Activated CD4-positive, alpha-beta T cell treated with anti-CD3 and anti-CD28 coated beads for 36 hours (primary cell): ENCODE results near the gene SMARCA5. TPM values are rescaled to one million over a fixed set of nuclear protein-coding genes. Genes with fewer than 3 reads are reported as not detected.
"Not testable (repeated sequence)": the region's sequence is repeated elsewhere in the genome, so short reads cannot be mapped to it uniquely, and the experiment has no call there.

ENCODE experiments used
- ATAC-seq: fragments of 200-7000 bp; cut with Tn5 transposase; one replicate; pipeline ENCODE4 v1.10.0; 2021; ENCODE audit warnings: mild to moderate bottlenecking, moderate library complexity
- CTCF ChIA-PET: fragments of 350-600 bp; sonication (Branson Sonifier 250); formaldehyde crosslinking; loops from one replicate; lab custom pipeline; 2021; ENCODE audit warnings: antibody characterized with exemption; lab: Charles Lee
- POLR2A ChIA-PET: fragments of 350-600 bp; sonication (Branson Sonifier 250); formaldehyde crosslinking; loops from one replicate; lab custom pipeline; 2021; ENCODE audit warnings: antibody characterized with exemption, inconsistent platforms; lab: Charles Lee
- DNase-seq: peaks from one replicate; pipeline ENCODE4 v3.0.0-alpha.2; 2020
- H3K27ac Mint-ChIP-seq: one replicate; pipeline ENCODE4 v1.8.0; 2021; ENCODE audit warnings: mixed read lengths
- H3K27me3 Mint-ChIP-seq: one replicate; pipeline ENCODE4 v1.8.0; 2021; ENCODE audit warnings: mixed read lengths
- H3K36me3 Mint-ChIP-seq: one replicate; pipeline ENCODE4 v1.8.0; 2021; ENCODE audit warnings: low read depth, mixed read lengths
- H3K4me1 Mint-ChIP-seq: one replicate; pipeline ENCODE4 v1.8.0; 2021; ENCODE audit warnings: mixed read lengths
- H3K4me3 Mint-ChIP-seq: one replicate; pipeline ENCODE4 v1.8.0; 2021; ENCODE audit warnings: mild to moderate bottlenecking, moderate library complexity, mixed read lengths
- H3K9me3 Mint-ChIP-seq: one replicate; pipeline ENCODE4 v1.8.0; 2021; ENCODE audit warnings: low read depth, mixed read lengths
- intact Hi-C, 2 experiments: fragments of 100-400 bp; cut with DNase I in 1 of 2; cut with micrococcal nuclease in 1 of 2; formaldehyde crosslinking; loops; one replicate each; pipeline versions ENCODE4 v1.14.2 to v1.15.1; 2022 to 2024; cut with DNase I, micrococcal nuclease
- total RNA-seq, 2 experiments: library from RNA; stranded (reverse); gene quantifications; one replicate each; pipeline ENCODE4 v1.2.3, GENCODE V29; 2021

Gene SMARCA5
- total RNA-seq, 2 experiments from 2014 or later, result 66.6 to 69.8 TPM

DNA sequence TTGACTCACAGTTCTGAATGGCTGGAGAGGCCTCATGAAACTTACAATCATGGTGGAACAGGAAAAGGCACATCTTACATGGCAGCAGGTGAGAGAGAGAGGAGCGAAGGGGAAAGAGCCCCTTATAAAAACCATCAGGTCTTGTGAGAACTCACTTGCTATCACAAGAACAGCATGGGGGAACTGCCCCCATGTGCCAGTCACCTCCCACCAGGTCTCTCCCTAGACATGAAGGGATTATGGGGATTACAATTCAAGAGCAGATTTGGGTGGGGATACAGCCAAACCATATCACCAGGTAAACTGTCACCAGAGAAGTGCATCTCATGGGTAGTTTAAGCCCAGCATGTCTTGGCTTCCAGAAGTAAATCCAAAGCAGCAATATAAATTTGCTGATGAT lies 7.5 kb upstream of the SMARCA5 start:
- no peak for ATAC-seq
- no peaks in the 10 kb centered on the region for H3K36me3 Mint-ChIP-seq
- ChIA-PET CTCF (interaction anchor here (0.6 kb wide), 1 partner anchor 384 kb away, joined by 3 read pairs; no protein-coding TSS in a partner anchor), POLR2A (no interaction called here)
- H3K27ac Mint-ChIP-seq, result no peak overlapping the region
- DNase-seq, result no peak
- no peaks in the 10 kb centered on the region for H3K4me1 Mint-ChIP-seq
- intact Hi-C loops, result no loop called here
- H3K9me3 Mint-ChIP-seq, result no peaks in the 10 kb centered on the region
- no peaks in the 10 kb centered on the region for H3K27me3 Mint-ChIP-seq
- no peak overlapping the region for H3K4me3 Mint-ChIP-seq

GRCh38 chr4:143511906-143512305 lies 1.6 kb upstream of the SMARCA5 start:
- POLR2A ChIA-PET, result no interaction called here
- Mint-ChIP-seq H3K4me1 (peaks cover 16% of the 10 kb centered on the region), H3K27ac (no peak overlapping the region), H3K27me3 (no peaks in the 10 kb centered on the region), H3K36me3 (peaks cover 19% of the 10 kb centered on the region), H3K9me3 (no peaks in the 10 kb centered on the region), H3K4me3 (no peak overlapping the region)
- intact Hi-C loops, result loop anchor here in 1 of 2 experiments (2.0 to 10.0 kb wide), 7 partner anchors 47 to 1973 kb away; partner anchors contain the start of genes GAB1, IL15 and SMAD1
- DNase-seq (no peak), ATAC-seq (no peak)
- CTCF ChIA-PET, result interaction anchor here (0.9 kb wide), 1 partner anchor 758 kb away, joined by 3 read pairs; no protein-coding TSS in a partner anchor

- no peaks in the 10 kb centered on the region for H3K27me3 Mint-ChIP-seq
- POLR2A ChIA-PET, result no interaction called here
- no peak for DNase-seq
- intact Hi-C loops, result loop anchor here (1.0 to 10.0 kb wide), 10 partner anchors 46 to 1972 kb away; partner anchors contain the start of genes USP38 (in 2 of the 2), ABCE1 (in 1 of the 2), ANAPC10 (in 1 of the 2) and GAB1 (in 1 of the 2)
- H3K4me3 Mint-ChIP-seq, result peak overlapping the region; percentile 100
- H3K36me3 Mint-ChIP-seq, result peaks cover 26% of the 10 kb centered on the region
- peak overlapping the region; percentile 99 for H3K27ac Mint-ChIP-seq
- ATAC-seq, result peak; percentile 40
- no peaks in the 10 kb centered on the region for H3K9me3 Mint-ChIP-seq
- H3K4me1 Mint-ChIP-seq, result peaks cover 25% of the 10 kb centered on the region
- CTCF ChIA-PET, result interaction anchor here (0.9 to 1.2 kb wide), 2 partner anchors 11 to 759 kb away, joined by 3 to 4 read pairs; no protein-coding TSS in a partner anchor
These were observed 556 bp upstream of the SMARCA5 start for GRCh38 chr4:143512978-143513313.

DNA sequence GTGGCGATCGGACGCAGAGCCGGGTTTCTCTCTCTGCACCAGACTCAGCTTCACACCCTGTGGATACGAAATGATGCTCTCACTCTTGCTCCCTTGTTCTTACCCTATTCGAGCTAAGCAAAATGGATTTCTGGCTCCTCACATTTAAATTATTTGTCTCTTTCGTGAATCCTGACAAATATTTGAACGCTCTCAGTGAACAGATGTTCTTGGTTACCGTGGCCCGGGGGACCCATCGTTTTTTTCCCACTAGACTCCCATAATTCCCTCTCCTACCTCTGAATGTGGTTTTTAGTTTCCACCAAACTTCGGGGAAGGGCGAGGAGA lies 630 bp downstream of the SMARCA5 start:
- DNase-seq (no peak), ATAC-seq (no peak)
- Mint-ChIP-seq H3K9me3 (no peaks in the 10 kb centered on the region), H3K27ac (peak overlapping the region; percentile 99), H3K4me3 (peak overlapping the region; percentile 100), H3K4me1 (peaks cover 34% of the 10 kb centered on the region), H3K27me3 (no peaks in the 10 kb centered on the region), H3K36me3 (peaks cover 31% of the 10 kb centered on the region)
- intact Hi-C loops, result loop anchor here in 1 of 2 experiments (5.0 to 10.0 kb wide), 4 partner anchors 947 to 1971 kb away; partner anchors contain the start of genes IL15 and SMAD1
- ChIA-PET CTCF (interaction anchor here (0.8 to 1.2 kb wide), 2 partner anchors 10 to 1230 kb away, joined by 3 to 4 read pairs; no protein-coding TSS in a partner anchor), POLR2A (no interaction called here)

GRCh38 chr4:143514497-143514896 lies 995 bp downstream of the SMARCA5 start:
- Mint-ChIP-seq H3K4me3 (peak overlapping the region; percentile 100), H3K27ac (peak overlapping the region; percentile 99), H3K27me3 (no peaks in the 10 kb centered on the region), H3K36me3 (peaks cover 34% of the 10 kb centered on the region), H3K4me1 (peaks cover 38% of the 10 kb centered on the region), H3K9me3 (no peaks in the 10 kb centered on the region)
- CTCF ChIA-PET, result interaction anchor here (0.8 kb wide), 1 partner anchor 1231 kb away, joined by 3 read pairs; no protein-coding TSS in a partner anchor
- POLR2A ChIA-PET, result interaction anchor here (0.6 kb wide), 1 partner anchor 1988 kb away, joined by 5 read pairs; no protein-coding TSS in a partner anchor
- peak; percentile 36 for DNase-seq
- intact Hi-C loops, result loop anchor here in 1 of 2 experiments (5.0 to 10.0 kb wide), 4 partner anchors 947 to 1970 kb away; partner anchors contain the start of genes IL15 and SMAD1
- no peak for ATAC-seq

GRCh38 chr4:143514901-143515300 lies 1.4 kb downstream of the SMARCA5 start:
- Mint-ChIP-seq H3K4me1 (peaks cover 42% of the 10 kb centered on the region), H3K36me3 (peaks cover 38% of the 10 kb centered on the region), H3K4me3 (peak overlapping the region; percentile 100), H3K9me3 (no peaks in the 10 kb centered on the region), H3K27me3 (no peaks in the 10 kb centered on the region), H3K27ac (peak overlapping the region; percentile 99)
- CTCF ChIA-PET, result no interaction called here
- POLR2A ChIA-PET, result interaction anchor here (0.6 kb wide), 1 partner anchor 1988 kb away, joined by 5 read pairs; no protein-coding TSS in a partner anchor
- no peak for ATAC-seq
- DNase-seq, result no peak
- intact Hi-C loops, result loop anchor here in 1 of 2 experiments (5.0 to 10.0 kb wide), 4 partner anchors 948 to 1970 kb away; partner anchors contain the start of genes IL15 and SMAD1

GRCh38 chr4:143515905-143516304 lies 2.4 kb downstream of the SMARCA5 start:
- H3K4me1 Mint-ChIP-seq, result peaks cover 52% of the 10 kb centered on the region
- no peaks in the 10 kb centered on the region for H3K27me3 Mint-ChIP-seq
- ChIA-PET POLR2A (no interaction called here), CTCF (no interaction called here)
- ATAC-seq (no peak), DNase-seq (no peak)
- intact Hi-C loops, result loop anchor here in 1 of 2 experiments (10.0 kb wide), 1 partner anchor 1969 kb away; the partner anchor contains the start of gene SMAD1
- H3K36me3 Mint-ChIP-seq, result peaks cover 45% of the 10 kb centered on the region
- no peaks in the 10 kb centered on the region for H3K9me3 Mint-ChIP-seq
- H3K4me3 Mint-ChIP-seq, result peak overlapping the region; percentile 100
- H3K27ac Mint-ChIP-seq, result peak overlapping the region; percentile 57

DNA sequence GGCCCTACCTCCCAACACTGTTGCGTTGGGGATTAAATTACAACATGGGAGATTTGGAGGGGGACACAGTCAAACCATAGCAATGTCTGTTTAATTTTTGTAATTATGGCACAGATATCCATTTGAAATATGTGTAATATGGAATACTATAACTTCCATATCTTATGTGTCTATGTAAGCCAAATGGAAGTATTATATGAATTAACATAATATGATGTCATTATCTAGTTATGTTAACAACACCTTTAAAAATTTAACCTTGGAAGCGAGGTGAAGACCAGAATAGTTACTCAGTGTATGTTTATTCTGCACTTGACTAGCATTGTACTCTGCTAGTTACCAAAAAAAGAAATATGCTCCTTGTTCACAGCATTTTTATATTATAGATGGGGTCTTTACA lies 4.3 kb downstream of the SMARCA5 start:
- Mint-ChIP-seq H3K9me3 (no peaks in the 10 kb centered on the region), H3K27ac (no peak overlapping the region), H3K4me3 (no peak overlapping the region), H3K27me3 (no peaks in the 10 kb centered on the region), H3K36me3 (peaks cover 56% of the 10 kb centered on the region), H3K4me1 (peaks cover 60% of the 10 kb centered on the region)
- intact Hi-C loops, result loop anchor here in 1 of 2 experiments (10.0 kb wide), 1 partner anchor 1967 kb away; the partner anchor contains the start of gene SMAD1
- CTCF ChIA-PET, result no interaction called here
- no peak for DNase-seq
- POLR2A ChIA-PET, result no interaction called here
- no peak for ATAC-seq

DNA sequence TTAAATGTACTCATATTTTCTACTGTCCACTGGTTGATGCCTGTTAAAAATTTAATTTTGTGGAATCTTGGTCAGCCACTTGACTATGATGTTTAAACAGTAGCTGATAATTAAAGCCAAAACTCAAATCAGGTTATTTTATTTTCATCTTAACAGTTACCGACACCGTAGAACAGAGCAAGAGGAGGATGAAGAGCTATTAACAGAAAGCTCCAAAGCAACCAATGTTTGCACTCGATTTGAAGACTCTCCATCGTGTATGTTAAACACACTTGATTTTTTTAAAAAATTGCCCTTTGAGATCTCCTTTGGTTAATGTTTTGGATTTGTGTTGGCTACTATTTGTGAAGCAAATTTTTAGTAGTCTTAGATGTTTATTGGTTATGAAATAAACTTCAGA lies 10.7 kb downstream of the SMARCA5 start:
- peaks cover 38% of the 10 kb centered on the region for H3K4me1 Mint-ChIP-seq
- no peak overlapping the region for H3K4me3 Mint-ChIP-seq
- POLR2A ChIA-PET, result no interaction called here
- no peaks in the 10 kb centered on the region for H3K9me3 Mint-ChIP-seq
- DNase-seq, result no peak
- H3K27me3 Mint-ChIP-seq, result no peaks in the 10 kb centered on the region
- no peak overlapping the region for H3K27ac Mint-ChIP-seq
- CTCF ChIA-PET, result interaction anchor here (1.6 kb wide), 1 partner anchor 11 kb away, joined by 4 read pairs; the partner anchor contains the start of gene SMARCA5
- intact Hi-C loops, result no loop called here
- ATAC-seq, result no peak
- peaks cover 54% of the 10 kb centered on the region for H3K36me3 Mint-ChIP-seq

DNA sequence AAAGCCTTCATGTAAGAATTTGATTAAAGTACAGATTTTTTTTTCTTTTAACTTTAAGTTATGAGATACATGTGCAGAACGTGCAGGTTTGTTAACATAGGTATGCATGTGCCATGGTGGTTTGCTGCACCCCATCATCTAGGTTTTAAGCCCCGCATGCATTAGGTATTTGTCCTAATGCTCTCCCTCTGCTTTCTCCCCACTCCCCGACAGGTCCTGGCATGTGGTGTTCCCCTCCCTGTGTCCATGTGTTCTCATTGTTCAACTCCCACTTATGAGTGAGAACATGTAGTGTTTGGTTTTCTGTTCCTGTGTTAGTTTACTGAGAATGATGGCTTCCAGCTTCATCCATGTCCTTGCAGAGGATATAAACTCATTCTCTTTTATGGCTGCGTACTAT lies 14.5 kb downstream of the SMARCA5 start:
- H3K27ac Mint-ChIP-seq, CTCF ChIA-PET: not testable (repeated sequence)
- peaks cover 55% of the 10 kb centered on the region for H3K36me3 Mint-ChIP-seq

DNA sequence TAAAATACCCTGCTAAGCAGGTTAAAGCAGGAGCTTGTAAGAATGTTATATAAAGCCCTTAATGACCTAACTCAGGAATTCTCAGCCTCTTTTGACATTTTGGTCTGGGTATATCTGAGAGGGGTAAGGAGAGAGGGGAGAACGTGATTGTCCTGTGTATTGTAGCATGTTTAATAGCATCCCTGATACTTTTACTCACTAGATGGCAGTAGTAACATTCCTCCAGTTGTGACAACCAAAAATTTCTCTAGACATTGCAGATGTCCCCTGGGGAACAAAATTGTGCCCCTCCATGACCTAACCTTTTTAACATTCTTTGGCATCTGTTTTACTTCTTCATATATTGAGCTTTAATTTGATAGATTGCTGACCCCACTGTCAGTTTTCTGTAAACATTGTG lies 17.9 kb downstream of the SMARCA5 start:
- ATAC-seq, result peak; percentile 26
- H3K36me3 Mint-ChIP-seq, result peaks cover 59% of the 10 kb centered on the region
- no peaks in the 10 kb centered on the region for H3K27me3 Mint-ChIP-seq
- no peaks in the 10 kb centered on the region for H3K9me3 Mint-ChIP-seq
- peaks cover 6% of the 10 kb centered on the region for H3K4me1 Mint-ChIP-seq
- CTCF ChIA-PET, result interaction anchor here (1.0 kb wide), 1 partner anchor 610 kb away, joined by 3 read pairs; no protein-coding TSS in a partner anchor
- H3K4me3 Mint-ChIP-seq, result no peak overlapping the region
- intact Hi-C loops, result no loop called here
- POLR2A ChIA-PET, result no interaction called here
- no peak for DNase-seq
- no peak overlapping the region for H3K27ac Mint-ChIP-seq

More for the DNA sequence above, 14.5 kb downstream of the SMARCA5 start:
- intact Hi-C loops, H3K4me3 Mint-ChIP-seq, H3K9me3 Mint-ChIP-seq, DNase-seq, POLR2A ChIA-PET, ATAC-seq, H3K27me3 Mint-ChIP-seq: not testable (repeated sequence)
- H3K4me1 Mint-ChIP-seq, result peaks cover 13% of the 10 kb centered on the region
